ENCODE data around the gene FBXW11.
"Not testable (repeated sequence)": the region's sequence is repeated elsewhere in the genome, so short reads cannot be mapped to it uniquely, and the experiment has no call there.

Gene FBXW11

DNA sequence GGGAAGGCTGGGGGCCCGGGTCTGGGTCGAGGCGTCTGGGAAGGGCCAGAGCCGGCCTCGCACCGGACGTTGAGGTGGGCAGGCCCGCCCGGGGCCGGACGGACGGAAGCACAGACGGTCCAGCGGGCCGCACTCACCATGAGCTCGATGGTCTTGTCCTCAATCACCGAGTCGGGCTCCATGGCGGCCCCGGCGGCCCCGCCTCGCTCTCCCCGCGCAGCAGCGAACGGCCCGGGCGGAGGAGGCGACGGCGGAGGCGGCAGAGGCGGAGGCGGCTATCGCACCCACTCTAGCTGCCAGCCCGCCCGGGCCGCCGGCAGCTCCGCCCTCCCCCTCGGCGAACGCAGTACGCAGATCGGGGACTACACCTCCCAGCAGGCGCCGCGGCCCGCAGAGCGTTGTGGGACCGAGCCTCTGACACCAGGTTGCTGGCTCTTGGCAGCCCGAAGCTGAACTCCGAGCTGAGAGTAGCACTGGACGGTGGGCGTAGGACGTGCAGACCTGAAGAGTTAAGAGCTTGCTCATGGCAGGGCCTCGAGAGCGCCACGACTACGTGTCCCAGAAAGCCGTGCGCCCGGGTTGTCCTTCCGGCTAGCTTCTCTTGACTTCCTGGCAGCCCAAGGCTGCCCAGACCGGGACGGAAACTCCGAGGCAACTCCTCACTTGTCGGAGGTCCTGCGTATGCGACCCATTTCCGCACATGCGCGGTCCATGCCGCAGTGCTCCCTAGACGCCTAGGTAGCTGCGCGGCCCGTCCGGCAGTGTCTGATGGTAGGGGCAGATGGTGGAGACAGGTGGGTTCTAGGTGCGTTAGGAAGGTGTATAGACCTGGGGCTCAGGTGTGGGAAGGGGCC, at the start of gene FBXW11:
TSS of gene FBXW11 (minus strand) at position 318 of the 854 bp plus-strand sequence. CDS start at position 182, 136 bp downstream.
- peak; percentile 86 for DNase-seq

DNA sequence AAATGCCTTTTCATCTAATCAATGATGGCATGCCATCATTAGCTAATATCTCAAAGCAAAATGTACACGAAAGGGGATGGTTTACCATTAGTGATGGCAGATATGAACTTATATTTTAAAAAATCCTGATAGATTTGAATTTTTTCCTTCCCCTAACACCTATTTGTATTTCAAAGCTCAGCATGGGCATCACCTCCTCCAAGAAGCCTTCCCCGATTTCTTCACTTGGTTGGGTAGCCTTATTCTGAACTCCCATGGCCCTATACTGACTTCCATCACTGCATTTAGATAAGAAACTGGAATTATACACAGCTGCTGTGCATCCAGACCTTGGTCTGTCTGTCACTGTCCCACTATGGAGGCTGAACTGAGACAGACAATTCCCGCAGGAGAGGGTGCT, 49.6 kb upstream of the FBXW11 start:
- DNase-seq: no peak

DNA sequence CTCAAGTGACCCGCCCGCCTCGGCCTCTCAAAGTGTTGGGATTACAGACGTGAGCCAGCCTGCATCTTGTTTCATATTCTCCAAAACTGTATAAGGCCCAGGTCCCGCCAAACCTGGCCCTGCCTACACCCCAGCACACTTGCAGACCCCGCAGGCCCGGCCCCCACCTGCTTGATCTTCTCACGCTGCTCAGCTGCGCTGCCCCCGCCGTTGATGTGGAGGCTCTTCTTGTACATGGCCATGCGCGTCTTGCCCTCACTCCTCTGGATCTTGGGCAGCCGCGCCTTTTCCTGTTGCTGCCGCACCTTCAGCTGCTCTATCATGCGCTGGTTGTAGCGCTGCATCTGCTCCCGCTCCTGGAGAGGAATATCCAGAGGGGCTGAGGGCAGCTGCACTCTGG, 49.0 kb upstream of the FBXW11 start:
- DNase-seq: no peak

DNA sequence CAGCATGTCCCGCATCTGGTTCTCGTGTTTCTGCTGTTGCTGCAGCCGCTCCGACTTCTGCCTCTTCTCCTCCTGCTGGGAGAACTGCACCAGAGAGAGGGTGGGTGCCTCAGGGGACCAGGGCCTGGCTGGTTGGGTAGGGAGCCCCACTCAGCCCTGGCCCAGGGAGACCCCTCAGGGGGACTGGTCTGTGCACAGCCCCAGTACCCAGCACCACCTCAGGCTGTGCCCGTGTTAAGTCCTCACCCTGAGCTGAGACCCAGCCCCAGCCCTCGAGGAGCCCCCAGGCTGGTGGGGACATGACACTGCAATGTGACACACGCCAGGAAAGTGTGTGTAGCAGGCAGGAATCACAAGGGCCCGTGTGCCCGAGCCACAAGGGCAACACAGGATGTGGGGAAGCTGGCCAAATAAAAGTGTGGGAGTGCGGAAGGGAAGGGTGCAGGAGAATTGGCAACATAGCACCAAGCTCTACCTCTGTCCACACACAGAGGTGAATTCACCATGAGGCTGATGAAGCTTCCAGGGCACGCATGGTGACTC, 48.2 kb upstream of the FBXW11 start:
- DNase-seq: no peak

DNA sequence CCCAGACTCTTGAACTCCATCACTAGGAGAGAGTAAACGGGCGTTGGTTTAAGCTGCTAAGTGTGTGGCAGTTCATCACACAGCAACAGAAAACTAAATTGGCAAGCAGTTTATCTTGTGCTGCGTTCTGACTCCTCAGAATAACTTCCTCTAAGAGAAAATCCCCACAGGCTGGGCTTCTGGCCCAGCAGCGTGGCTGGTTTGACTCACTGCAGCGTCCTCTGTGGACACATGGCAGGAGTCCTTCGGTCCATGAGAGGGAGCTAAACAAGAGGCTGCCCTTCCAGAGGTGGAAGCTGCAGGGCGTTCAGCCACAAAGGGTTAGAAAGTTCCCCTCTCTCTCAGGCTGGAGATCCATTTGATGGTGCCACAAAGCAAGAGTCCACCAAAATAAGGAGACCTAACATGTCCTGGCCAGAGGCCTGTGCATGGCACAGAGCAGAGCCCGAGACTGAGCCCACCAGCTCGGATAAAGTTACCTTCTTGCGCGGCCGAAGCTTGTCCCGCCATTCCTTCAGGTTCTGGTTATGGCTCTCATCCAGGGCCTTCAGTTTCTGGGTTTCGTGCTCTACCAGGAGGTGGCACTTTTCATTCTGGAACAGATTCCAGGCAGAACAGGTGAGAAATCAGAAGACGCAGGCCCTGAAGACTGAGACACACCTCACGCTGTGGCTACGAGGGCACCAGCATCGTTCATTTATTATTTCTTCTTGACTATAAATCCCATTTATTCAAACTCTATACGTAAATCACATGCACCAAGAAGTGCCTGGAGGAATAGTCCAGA, 46.2 kb upstream of the FBXW11 start:
- DNase-seq: no peak

DNA sequence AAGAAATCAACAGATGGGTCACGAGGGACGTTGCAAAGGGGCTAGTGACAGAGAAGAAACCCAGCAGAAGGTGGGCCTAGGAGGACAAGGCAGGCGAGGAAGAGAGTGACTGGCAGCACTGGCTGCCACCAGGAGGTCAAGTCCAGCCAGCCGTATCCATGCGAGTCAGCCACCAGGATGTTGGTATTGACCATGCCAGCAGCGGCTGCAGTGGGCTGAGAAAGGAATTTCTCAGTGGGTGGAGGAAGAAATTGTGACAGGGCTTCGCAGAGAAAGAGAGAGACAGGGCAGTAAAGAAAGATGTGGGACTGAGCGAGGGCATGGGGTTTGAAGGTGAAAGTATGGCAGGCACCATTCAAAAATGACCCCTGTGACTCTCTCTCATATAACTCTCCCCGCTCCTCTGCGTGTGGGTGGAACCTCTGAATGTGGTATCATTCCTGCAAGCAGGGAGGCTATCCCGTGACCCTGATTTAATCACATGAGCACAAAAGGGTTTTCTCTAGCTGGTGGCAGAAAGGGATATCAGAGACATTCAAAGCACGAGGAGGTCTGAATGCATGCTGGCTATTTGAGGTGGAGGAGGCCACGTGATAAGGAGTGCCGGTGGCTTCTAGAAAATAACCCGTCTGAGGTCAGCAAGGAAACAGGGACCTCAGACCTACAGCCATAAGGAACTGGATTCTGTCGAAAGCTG, 45.4 kb upstream of the FBXW11 start:
- no peak for DNase-seq

DNA sequence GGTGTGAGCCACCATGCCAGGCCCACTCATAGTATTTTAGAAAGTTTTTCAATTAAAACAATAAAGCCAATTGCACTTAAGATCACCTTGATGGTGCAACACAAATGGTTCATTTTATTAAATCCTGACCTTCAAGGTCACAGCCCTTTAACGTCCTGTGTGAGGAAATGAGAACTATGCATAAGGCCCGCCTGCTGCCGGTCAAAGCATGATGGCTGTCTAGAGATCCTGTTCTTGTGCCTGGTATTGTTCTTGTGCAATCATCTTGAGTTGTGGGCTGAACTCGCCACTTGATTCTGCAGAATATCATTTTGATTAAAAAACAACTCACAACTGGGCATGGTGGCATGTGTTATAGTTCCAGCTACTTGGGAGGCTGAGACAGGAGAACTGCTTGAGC, 43.6 kb upstream of the FBXW11 start:
- DNase-seq: no peak

DNA sequence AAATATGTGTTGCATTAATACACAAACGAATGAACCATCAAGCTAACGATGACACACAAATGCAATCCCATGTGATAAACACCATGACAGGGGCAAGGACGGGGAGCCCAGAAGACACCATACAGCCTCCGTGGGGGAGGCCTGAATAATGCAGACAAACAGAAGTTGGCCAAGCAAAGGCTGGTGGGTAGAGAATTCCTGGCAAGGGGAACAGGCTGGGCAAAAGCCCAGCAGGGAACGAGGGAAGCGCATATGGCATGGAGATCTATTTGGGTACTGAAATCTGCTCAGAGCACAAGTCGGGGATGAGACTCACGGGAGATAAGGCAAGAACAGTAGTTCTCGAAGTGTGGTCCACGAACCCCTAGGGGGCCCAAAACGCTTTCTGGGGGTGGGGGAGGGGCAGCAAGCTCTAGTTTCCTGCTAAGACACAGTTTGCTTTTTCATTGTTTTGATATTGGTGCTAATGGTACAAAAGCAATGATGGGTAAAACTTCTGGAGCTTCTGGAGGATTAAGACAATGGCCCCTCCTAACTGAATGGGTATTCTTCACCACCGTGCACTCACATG, 42.9 kb upstream of the FBXW11 start:
- DNase-seq: no peak

DNA sequence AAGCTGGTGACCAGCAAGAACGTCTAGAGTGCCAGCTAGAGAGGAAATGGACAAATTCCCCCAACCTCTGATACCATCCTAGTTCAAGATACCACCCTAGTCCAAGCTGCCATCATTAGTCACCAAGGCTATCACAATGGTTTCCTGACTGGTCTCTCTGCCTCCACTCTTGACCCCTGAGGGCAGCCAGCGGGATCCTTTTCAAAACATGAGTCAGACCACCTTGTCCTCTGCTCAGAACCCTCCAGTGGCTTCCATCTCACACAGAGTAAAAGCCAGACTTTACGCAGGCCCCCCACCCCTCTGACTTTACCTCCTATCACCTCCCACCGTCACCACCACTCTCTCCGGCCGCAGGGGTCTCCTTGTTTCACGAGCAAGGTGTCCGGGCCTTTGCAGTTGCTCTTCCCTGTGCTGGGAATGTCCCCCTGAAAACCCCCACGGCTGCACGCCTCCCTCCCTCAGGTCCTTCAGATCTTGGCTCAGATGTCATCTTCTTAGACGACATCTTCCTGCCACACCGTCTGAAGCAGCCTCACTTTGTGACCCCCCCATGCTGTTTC, 42.2 kb upstream of the FBXW11 start:
- no peak for DNase-seq

DNA sequence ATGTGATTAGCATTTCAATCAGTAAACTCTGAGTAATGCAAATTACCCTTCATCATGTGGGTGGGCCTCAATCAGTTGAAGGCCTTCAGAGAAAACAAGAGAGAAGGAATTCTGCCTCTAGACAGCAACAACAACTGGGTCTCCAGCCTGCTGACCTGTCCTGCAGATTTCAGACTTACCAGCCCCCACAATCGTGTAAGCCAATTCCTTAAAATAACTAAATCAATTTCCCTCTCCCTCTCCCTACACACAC, 41.7 kb upstream of the FBXW11 start:
- DNase-seq: no peak

DNA sequence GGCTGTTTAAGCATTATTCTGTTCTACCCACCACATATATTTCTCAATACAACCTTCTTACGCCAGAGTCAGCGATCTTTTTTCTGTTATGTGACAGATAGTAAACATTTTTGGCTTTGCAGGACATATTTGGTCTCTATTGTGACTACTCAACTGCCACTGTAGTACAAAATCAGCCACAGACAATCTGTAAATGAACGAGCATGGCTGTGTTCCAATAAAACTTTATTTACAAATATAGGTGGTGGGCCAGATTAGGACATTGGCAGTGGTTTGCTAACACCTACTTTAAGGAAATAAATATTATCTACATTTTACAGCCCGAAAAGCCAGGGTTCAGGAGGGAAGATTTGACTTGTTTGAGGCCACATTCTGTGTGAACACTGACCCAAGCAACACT, 40.2 kb upstream of the FBXW11 start:
- no peak for DNase-seq

DNA sequence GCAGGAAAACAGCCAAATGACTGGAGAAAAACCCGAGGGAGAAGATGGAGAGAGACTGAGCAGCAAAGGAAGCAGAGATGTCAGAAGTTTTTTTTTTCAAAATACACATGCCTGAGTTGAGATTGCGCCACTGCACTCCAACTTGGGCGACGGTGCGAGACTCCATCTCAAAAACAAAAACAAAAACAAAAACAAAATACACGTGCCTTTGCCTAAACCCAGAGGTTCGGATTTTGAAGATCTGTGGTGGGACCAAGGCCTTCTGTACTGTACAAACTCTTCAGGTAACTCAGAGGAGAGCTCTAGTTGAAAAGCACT, 38.8 kb upstream of the FBXW11 start:
- no peak for DNase-seq

DNA sequence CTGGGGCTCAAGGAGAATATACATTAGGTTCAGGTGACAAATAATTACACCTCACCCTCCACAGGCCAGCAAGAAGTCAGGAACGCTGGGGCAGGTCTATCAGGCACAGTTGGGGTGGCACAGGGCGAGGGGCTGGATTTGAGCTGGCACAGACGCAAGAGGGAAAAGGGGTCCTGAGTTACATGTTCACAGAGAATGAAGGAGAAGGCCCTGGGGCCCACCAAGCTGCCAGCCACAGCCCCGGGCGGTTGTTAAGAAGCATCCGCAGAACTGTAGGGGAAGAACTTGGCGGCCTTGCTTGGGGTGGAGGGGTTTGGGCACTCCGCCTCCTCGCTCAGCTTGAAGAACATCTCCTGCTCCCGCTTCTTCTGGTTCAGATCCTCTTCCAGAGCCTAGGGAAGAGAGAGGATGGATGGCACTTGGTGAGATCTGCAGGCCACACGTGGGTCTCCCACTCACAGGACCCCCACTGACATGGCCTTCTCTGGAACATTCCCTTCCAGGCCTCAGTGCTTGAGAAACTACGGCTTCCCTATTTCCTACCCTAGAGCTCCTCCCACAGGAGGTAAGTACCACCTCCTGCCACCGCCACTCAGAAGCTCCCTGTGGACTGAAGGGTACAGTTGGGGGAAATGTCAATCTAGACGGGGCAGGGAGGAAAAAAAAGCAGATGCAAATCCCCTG, 38.3 kb upstream of the FBXW11 start:
- no peak for DNase-seq

DNA sequence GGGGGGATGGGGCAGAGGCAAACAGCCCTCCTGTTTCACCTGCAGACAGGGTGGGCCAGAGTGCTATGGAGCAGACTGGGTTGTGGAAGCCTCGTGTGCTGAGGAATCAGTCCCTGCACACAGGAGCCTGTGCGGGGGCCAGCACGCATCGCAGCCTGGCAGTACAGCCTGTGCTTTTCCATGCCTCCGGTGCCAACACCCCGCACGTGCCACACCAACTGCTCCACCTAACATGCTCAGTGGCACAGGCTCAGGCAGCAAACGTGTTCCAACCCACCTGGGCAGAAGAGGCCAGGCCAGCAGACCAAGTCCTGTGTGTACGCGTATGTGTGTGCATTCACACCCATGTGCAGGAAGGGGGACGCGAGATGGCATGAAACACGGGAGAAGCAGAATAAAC, 37.4 kb upstream of the FBXW11 start:
- DNase-seq: no peak

DNA sequence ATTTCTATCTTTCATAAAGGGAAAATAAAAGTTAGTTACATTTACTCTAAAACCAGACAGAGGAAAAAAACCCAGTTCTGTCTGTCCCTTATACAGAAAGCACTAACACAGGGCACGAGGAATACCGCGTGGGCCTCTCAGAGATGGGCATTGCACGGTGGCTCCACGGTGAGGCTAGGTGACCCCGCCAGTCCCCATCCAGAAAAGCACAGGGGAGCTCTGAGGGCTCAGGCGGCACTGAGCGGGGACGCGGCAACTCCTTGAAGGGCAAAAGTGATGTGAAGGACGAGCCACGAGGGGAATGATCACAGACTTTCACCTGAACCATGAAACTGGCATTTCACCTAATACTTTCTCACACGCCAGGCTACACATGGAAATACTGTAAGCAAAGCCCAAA, 35.7 kb upstream of the FBXW11 start:
- DNase-seq: no peak

DNA sequence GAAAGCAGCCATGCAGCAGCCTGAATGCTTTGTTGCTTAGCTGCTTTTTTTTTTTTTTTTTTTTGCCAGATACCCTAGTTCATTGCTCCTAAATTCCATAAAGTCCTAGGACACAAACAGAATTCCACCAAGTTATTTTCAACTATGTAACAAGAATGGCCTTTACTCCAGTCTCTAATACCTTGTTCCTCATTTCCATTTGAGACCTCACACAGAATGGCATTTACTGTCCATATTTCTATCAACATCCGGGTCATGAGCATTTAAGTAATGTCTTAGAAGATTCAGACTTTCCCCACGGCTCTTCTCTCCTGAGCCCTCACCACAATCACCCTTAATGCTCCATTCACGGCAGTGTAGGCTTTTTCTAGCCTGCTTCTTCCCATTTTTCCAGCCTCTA, 31.7 kb upstream of the FBXW11 start:
- no peak for DNase-seq

DNA sequence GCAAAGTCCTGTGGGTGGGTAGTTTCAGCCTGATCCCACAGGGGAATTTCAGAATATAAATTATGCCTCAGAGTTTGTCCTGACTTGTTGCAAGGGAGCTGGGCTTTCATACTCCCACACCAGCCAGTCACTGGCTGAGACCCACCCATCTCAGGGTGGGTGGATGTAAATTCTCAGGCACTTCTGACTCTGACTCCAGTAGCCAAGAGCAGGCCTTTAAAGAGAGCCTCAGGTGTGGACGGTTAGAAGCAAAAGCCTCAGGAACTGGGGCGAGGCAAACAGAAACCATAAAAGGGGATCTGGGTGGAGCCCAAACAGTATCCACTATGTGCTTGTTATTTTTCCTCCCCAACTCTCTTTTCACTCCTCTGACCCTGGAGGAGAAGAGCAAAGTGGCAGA, 28.6 kb upstream of the FBXW11 start:
- DNase-seq: no peak

DNA sequence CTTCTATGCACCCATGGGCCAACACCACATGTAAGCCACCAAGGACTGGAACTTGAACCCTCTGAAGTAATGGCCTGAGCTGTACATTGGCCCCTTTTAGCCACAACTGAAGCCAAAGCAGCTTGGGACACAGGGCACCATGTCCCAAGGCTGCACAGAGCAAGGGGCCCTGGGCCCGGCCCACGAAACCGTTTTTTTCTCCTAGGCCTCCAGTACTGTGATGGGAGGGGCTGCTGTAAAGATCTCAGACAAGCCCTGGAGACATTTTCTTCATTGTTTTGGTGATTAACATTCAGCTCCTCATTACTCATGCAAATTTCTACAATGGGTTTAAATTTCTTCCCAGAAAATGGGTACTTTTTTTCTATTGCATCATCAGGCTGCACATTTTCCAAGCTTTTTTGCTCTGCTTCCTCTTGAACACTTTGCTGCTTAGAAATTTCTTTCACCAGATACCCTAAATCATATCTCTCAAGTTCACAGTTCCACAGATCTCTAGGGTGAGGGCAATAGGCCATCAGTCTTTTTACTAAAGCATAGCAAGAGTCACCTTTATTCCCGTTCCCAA, 25.5 kb upstream of the FBXW11 start:
- DNase-seq: no peak

DNA sequence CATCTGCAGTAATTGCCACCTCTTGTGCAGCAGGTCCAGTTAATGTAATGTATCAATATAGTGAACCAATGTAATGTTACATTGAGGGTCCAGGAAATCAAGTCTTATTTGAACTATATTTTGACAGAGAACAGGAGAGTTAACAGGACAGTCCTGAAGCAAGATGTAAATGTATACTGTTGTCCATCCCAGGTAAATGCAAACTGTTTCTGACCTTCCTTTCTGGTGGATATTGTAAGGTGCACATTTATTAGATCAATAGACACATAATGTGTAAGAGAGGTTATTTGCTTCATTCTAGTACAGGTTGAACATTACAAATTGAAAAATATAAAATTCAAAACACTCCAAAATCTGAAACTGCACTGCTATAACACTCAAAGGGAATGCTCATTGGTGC, 23.4 kb upstream of the FBXW11 start:
- no peak for DNase-seq

DNA sequence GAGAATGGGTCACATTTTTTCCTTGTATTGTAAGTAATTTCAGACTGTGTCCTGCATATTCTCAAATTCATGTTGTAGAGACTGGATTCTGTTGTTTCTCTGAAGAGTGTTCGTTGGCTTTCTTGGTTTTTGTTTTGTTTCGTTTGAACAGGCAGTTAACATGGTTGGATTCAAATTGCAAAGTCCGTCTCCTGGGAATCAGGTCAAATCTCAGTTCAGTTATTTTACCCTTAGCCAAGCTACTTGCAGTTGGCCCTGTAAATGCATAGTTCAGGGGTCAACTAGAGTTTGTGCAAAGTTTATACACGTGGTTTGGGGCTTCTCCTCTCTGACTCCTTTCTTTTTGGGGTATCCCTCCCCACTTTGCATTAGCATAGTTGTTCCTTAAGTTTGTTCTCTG, 21.7 kb upstream of the FBXW11 start:
- no peak for DNase-seq

DNA sequence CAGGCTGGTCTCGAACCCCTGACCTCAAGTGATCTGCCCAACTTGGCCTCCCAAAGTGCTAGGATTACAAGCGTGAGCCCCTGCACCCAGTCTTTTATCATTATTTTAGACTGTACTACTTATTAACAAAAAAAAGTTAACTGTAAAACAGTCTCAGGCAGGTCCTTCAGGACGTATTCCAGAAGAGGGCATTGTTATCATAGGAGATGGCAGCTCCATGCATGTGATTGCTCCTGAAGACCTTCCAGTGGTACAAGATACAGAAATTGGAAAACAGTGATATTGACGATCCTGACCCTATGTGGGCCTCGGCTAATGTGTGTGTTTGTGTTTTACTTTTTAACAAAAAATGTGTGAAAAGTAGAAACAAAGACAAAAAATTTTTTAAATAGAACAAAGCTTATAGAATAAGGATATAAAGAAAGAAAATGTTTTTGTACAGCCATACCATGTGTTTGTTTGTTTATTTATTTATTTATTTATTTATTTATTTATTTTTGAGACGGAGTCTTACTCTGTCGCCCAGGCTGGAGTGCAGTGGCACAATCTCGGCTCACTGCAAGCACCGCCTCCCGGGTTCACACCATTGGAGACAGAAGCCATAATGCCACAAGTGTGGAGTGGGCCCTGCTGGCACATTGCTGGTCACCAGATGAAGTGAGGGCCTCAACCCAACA, 13.8 kb upstream of the FBXW11 start:
- DNase-seq: not testable (repeated sequence)

DNA sequence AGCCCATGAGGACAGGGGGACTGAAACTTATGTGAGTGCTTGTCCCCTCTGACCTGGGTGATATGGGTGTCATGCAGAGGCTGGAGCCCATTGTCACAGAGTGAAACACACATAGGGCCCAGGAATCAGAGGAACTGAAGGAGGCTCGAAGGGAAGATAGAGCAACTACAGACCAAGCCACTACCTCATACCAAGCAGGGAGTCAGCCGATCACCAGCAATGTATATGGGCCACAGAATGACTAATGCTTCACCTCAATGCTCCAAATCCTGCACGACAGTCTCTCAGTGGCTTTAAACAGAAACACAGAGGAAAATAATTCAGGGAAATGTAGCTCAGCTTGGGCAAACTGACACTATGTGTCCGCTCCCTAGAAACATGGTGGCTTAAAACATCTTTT, 8.9 kb upstream of the FBXW11 start:
- no peak for DNase-seq
